Stomach (tissue), 4 donors: ENCODE data around the gene ANAPC4.

Experiments used
- EP300 ChIP-seq: sonication (generic); formaldehyde crosslinking; IDR thresholded peaks from one replicate; pipeline ENCODE4 v1.6.1; 2017; ENCODE audit warnings: antibody characterized with exemption
- POLR2A ChIP-seq, 4 donors: fragments of 450-650 bp; IDR thresholded peaks; one replicate each; pipeline ENCODE4 v1.6.1; 2016; ENCODE audit warnings: antibody characterized with exemption in 4 of 4, control low read depth in 2 of 4, mild to moderate bottlenecking in 1 of 4, moderate library complexity in 1 of 4
- POLR2AphosphoS5 ChIP-seq, 3 donors: sonication (generic); formaldehyde crosslinking; IDR thresholded peaks; one replicate each; pipeline ENCODE4 v1.6.1; 2016; ENCODE audit warnings: antibody characterized with exemption in 3 of 3
- TF ChIP-seq, protein P1 (sequence below), 7 experiments: fragments of 450-650 bp in 4 of 7; fragments of 200-600 bp in 3 of 7; sonication (generic) in 3 of 7; IDR thresholded peaks; one replicate each; pipeline ENCODE4 v1.5.1; 2016 to 2019; ENCODE audit warnings: antibody characterized with exemption in 7 of 7, control low read depth in 2 of 7, mild to moderate bottlenecking in 1 of 7

DNA sequence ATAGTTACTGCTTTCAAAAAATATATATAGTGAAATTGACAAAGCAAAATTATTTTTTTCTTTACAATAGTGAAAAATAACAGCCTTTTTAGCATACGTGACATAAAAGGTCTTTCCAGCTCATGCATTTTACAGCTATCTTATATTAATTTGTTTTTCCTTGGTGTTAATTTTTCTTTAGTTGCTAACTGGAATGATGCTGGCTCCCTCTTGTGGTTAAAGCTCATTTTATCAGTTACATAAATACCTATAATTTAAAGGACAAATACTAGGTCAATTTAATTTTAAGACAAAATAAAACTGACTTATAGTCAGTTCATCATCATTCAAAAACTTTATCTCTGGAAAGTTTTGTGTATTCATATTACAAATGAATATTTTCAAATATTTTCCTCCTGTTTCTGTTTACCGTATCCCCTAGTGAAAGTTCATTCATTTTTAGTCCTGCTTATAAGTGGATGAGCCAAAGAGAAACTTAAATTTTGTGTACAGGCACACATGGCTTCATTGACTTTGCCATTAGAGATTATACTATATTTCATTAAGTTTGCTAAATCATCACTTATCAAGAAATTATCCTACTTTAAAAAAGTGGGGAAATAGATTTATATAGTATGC, 9.9 kb upstream of the ANAPC4 start:
- no peak for TF ChIP-seq POLR2AphosphoS5 (IDR thresholded peaks at IDR 0.05)
- TF ChIP-seq, protein P1, sequence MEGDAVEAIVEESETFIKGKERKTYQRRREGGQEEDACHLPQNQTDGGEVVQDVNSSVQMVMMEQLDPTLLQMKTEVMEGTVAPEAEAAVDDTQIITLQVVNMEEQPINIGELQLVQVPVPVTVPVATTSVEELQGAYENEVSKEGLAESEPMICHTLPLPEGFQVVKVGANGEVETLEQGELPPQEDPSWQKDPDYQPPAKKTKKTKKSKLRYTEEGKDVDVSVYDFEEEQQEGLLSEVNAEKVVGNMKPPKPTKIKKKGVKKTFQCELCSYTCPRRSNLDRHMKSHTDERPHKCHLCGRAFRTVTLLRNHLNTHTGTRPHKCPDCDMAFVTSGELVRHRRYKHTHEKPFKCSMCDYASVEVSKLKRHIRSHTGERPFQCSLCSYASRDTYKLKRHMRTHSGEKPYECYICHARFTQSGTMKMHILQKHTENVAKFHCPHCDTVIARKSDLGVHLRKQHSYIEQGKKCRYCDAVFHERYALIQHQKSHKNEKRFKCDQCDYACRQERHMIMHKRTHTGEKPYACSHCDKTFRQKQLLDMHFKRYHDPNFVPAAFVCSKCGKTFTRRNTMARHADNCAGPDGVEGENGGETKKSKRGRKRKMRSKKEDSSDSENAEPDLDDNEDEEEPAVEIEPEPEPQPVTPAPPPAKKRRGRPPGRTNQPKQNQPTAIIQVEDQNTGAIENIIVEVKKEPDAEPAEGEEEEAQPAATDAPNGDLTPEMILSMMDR (IDR thresholded peaks at IDR 0.05): peak in 4 of 7 experiments; percentile 40 to 55 (median 47)
- no peak for TF ChIP-seq EP300
- TF ChIP-seq POLR2A (IDR thresholded peaks at IDR 0.05): no peak
